HG02588 (cell line): ENCODE data around the gene ARHGEF19.

ENCODE experiments used
- ATAC-seq: cut with Tn5 transposase; IDR thresholded peaks from one replicate; pipeline ENCODE4 v1.9.1; 2021; ENCODE audit warnings: mild to moderate bottlenecking, moderate library complexity; ENCODE audit not compliant: unreplicated experiment

The ARHGEF19 gene

DNA sequence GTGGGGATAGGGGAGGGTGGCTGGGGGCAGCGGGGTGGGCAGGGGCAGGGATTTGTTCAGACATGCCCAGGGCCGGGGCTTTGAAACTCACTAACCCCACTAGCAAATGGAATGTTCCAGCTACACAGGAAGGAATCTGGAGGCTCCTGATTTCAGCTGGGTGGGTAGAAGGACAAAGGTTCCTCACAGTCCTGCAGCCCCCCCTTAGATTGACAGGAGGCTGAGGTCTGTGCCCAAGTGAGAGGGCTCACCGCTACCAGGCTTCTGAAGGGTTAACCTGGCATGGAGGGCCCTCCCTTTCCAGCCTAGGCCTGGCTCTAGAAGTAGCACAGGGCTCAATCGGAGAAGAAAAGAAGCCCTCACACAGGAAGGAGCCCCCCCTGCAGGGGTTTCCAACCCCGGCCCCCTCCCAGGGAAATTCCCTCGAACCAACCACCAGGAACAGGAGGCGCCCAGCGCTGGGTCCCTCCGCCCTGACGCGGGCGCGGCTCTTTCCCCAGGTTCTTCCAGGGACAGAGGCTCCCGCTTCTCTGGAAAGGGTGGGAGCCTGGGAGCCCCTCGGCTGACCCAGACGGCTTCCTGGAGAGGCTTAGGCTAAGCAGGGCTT, 59.9 kb downstream of the ARHGEF19 start:
- ATAC-seq, result no peak

DNA sequence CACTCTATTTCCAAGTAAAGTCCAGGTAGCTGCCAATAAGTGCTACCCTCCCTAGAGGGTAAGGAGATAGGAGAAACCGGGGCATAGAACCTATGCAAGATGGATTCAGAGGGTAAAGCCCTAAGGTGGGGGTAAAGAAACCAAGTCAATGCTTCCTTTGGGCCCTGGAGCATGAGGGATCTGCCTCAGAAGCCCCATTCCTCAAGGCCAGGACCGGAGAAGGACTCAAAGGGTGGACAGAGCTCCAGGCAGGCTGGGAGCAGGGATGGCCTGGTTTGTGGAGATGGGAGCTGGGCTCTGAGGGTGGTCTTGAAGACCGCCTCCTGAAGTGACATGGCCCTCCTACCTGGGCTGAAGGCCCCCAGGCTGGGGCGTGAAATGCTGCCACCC, 60.5 kb downstream of the ARHGEF19 start:
- ATAC-seq, result no peak

DNA sequence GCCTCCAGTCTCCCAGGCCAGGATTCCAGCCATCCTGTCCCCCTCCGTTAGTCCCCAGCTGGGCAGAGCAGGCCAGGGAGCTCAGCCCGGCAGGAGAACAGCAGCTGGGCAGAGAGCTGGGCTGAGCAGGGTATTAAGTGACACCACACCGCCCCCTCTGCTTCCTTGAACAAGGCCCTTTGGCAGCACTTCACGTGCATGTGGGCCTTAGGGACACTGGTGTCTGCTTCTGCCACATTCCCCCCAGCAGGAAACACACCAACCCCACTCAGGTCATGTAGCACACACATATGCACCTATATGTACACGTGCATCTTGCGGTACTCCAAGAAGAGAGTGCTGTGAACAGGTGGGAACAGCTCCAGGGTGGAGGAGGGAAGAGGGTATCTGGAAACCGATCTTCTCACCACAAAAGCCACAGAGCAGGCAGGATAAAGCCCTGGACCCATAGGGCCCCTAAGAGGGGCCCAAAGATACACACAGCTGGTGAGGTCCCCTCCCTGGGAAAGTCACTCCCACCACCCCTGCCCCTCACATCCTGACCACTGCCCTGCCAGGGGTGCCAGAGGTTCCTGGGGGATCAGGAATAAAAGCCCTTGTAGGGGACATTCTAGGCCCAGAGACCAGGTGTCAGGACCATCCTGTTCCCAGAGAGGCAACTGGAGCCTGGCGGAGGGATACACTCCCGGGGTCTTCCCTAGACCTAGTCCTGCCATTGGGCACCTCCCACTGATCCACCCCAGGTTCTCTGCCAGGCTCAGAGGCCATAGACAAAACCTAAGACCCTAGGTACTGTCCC, 61.1 kb downstream of the ARHGEF19 start:
- ATAC-seq, result no peak

DNA sequence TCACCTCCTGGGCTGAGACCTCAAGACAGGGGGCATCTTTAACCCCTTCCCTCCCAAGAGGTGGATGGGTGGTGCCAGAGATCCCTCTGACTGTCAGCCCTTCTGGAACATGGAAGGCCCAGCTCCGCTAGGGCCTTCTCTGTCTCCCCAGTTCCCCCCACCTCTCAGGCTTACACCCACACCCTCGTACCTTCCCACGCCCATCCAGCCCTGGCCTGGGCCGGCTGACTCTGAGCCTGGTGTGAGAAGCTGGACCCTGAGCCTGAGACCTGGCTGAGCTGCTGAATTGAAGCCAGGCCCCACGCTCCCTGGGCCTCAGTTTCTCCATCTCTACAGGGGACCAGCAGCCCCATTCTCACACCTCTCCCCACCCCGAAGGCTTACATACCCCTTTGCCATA, 61.9 kb downstream of the ARHGEF19 start:
- ATAC-seq, result no peak

DNA sequence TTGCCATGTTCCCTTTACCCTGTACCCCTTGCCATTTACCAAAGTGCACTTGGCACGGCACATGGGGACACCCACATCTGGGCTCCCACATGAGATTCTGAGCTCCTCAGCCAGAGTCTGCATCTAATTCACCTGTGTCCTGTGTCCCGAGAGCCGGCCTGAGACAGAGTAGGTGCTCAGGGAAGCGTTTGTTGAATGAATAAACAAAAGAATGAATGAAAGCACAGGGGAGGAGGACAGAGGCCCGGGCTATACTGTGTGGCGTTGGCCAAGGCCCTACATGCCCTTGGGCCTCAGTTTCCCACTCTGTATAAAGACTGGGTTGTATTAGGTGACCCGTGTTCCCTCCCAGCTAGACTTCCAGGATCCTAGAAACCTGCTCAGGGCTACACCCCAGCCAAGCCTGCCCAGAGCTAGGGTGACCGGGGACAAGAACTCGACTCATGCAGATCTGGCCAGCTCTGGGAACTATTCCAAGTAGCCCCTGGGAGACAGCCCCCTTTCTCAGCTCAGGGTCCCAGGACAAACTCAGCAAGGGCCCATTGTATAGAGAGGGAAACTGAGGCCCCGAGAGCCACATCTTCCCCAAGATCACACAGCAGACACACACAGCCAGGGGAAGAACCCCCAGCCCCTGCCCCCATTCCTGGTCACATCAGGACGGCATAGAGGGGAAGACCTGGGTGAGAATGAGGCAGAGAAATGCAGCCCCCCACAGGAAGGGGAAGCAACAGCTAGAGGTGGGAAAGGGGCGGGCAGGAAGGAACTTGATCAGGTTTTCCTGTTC, 62.6 kb downstream of the ARHGEF19 start:
- ATAC-seq, result no peak

DNA sequence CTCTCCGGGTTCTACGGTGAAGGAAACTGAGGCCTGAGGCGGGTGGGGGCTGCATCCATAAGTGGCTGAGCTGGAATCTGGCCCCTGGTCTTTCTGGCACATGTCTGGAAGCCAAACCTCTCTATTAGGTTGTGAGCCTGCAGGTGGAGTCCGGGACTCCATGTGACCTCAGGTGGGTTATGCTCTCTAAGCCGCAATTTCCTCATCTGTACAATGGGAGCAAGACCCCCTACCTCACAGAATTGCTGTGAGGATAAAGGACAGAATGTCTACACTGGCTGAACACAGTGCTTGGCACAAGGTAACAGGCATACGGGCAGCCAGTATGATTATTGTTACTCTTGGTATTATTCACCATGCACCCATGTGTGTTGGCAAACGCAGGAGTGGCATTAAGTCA, 63.3 kb downstream of the ARHGEF19 start:
- no peak for ATAC-seq

DNA sequence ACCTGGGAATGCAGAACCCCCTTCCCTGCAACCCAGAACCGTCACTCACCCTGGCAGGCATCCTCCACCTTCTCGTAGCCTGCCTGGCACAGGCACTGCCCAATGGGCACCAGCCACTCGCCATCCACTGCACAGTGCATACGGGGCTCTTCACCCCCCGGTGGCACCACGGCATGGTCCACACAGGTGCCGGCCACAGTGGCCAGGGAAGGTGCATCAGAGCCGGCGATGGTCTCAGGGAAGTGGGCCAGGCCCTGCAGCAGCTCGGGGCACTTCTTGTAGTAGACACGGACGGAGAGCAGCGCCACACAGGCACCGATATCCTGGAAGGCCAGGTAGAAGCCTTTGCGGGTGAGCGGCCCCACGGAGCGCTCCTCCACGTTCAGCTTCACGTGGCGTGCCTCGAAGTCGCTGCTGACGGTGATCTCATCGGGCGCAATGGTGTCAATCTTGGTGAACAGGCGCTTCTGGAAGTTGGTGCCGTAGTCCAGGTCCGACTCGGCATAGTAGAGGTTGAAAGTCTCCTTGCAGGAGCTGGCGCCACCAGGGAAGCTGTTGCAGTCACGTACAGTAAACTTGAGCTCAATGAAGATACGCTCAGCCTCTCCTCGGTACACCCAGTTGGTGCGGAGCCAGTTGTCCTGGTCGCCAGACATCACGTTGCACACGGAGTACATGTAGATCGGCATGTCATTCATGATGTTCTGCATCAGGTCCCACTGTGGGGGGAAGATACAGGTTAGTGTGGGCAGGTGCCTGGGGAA, 63.9 kb downstream of the ARHGEF19 start:
- no peak for ATAC-seq
